Muscle layer of colon (tissue), 2 donors: ENCODE data around the gene KLHL41.
"Not testable (repeated sequence)": the region's sequence is repeated elsewhere in the genome, so short reads cannot be mapped to it uniquely, and the experiment has no call there.

ENCODE experiments used
- H3K27ac ChIP-seq: one replicate; pipeline ENCODE4 v1.7.0; 2013; ENCODE audit warnings: low read depth, mild to moderate bottlenecking, low read length, moderate library complexity
- H3K27me3 ChIP-seq, 2 donors: one replicate each; pipeline ENCODE4 v1.7.0; 2013; ENCODE audit warnings: low read length in 2 of 2, mild to moderate bottlenecking in 2 of 2; ENCODE audit not compliant: insufficient read depth in 2 of 2, control insufficient read depth in 1 of 2
- H3K36me3 ChIP-seq: one replicate; pipeline ENCODE4 v1.7.0; 2013; ENCODE audit warnings: mild to moderate bottlenecking, low read length; ENCODE audit not compliant: insufficient read depth
- H3K4me1 ChIP-seq: one replicate; pipeline ENCODE4 v1.7.0; 2013; ENCODE audit warnings: mild to moderate bottlenecking, low read length; ENCODE audit not compliant: insufficient read depth
- H3K4me3 ChIP-seq, 2 donors: one replicate each; pipeline ENCODE4 v1.7.0; 2013; ENCODE audit warnings: low read length in 2 of 2, low read depth in 1 of 2, mild to moderate bottlenecking in 1 of 2, moderate library complexity in 1 of 2
- H3K9ac ChIP-seq: one replicate; pipeline ENCODE4 v1.7.0; 2013; ENCODE audit warnings: low read length
- H3K9me3 ChIP-seq: one replicate; pipeline ENCODE4 v1.7.0; 2013; ENCODE audit warnings: mild to moderate bottlenecking, low read length
- donor health status: abdominal sarcoma.
- donor health status: Adenocarcinoma of cecum.

The KLHL41 gene

DNA sequence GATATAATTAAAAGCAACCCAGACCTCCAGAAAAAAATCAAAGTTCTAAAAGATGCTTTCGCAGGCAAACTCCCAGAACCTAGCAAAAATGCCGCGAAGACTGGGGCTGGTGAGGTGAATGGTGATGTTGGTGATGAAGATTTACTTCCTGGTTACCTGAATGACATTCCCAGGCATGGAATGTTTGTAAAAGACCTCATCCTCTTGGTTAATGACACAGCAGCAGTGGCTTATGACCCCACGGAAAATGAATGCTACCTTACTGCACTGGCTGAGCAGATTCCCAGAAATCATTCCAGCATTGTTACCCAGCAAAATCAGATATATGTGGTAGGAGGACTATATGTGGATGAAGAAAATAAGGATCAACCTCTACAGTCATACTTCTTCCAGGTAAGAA, 994 bp downstream of the KLHL41 start:
- Histone ChIP-seq H3K4me3 (no peak overlapping the region), H3K9ac (no peak overlapping the region), H3K36me3 (no peaks in the 10 kb centered on the region), H3K27ac (no peak overlapping the region), H3K9me3 (no peaks in the 10 kb centered on the region), H3K27me3 (no peaks in the 10 kb centered on the region), H3K4me1 (peaks cover 10% of the 10 kb centered on the region)

GRCh38 chr2:169511818-169512217, 2.3 kb downstream of the KLHL41 start:
- peaks cover 10% of the 10 kb centered on the region for H3K4me1 ChIP-seq
- no peaks in the 10 kb centered on the region for H3K9me3 ChIP-seq
- no peak overlapping the region for H3K4me3 ChIP-seq
- no peaks in the 10 kb centered on the region for H3K36me3 ChIP-seq
- H3K27me3 ChIP-seq: no peaks in the 10 kb centered on the region
- no peak overlapping the region for H3K9ac ChIP-seq
- no peak overlapping the region for H3K27ac ChIP-seq

DNA sequence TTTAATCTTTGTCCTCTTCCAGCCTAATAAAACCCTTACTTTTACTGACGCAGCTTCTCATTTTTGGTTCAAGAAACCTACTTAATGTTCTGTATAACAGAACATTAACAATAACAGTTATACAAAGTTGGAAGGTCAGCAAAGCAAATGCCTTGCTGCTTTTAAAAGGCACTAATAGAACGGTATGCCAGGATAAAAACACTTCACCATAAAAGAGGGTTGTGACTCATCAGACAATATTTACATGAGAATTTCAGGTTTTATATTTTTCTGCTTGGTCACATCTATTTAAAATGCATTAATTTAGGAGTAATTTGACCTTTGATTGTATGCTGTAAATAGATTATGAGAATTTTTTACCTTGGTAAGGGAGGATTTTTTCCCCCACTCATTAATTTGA, 3.0 kb downstream of the KLHL41 start:
- Histone ChIP-seq H3K4me1 (peaks cover 10% of the 10 kb centered on the region), H3K27me3 (no peaks in the 10 kb centered on the region), H3K27ac (no peak overlapping the region), H3K4me3 (no peak overlapping the region), H3K9me3 (no peaks in the 10 kb centered on the region), H3K36me3 (no peaks in the 10 kb centered on the region), H3K9ac (no peak overlapping the region)

GRCh38 chr2:169513094-169513493, 3.6 kb downstream of the KLHL41 start:
- Histone ChIP-seq H3K4me3 (no peak overlapping the region), H3K9ac (no peak overlapping the region), H3K36me3 (no peaks in the 10 kb centered on the region), H3K9me3 (no peaks in the 10 kb centered on the region), H3K4me1 (peaks cover 10% of the 10 kb centered on the region), H3K27me3 (no peaks in the 10 kb centered on the region), H3K27ac (no peak overlapping the region)

DNA sequence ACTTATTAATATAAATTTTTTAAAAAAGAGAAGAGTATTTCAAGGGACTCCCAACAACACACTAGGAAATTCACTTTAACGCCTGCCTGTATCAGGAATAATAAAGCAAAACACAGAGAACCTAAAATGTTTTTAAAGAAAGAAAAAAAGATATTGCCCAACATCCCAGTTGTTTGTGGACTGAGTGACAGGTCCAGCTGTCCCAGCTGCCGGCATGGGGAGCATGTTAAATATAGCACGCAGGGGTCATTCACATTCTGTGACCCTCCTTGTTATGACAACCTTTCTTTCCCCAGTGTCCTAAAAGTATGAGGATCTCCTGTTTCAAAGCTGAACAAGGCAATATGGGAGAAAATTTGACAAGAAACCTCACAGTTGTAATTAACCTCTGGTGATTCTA, 4.4 kb downstream of the KLHL41 start:
- Histone ChIP-seq H3K4me3 (no peak overlapping the region), H3K27ac (no peak overlapping the region), H3K4me1 (peaks cover 10% of the 10 kb centered on the region), H3K36me3 (no peaks in the 10 kb centered on the region), H3K9ac (no peak overlapping the region), H3K9me3 (no peaks in the 10 kb centered on the region), H3K27me3 (no peaks in the 10 kb centered on the region)

DNA sequence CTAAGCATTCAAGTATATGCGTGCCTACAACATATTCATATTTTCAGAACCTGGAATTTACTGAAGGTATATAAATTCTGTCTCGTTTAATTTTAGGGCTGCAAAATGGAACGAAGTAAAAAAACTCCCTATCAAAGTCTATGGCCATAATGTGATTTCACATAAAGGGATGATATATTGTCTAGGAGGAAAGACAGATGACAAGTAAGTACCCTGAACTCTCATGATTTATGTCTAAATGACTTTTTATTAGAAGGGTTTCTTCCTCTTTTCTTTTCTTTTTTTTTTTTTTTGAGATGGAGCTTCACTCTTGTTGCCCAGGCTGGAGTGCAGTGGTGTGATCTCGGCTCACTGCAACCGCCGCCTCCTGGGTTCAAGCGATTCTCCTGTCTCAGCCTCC, 5.3 kb downstream of the KLHL41 start:
- H3K27ac ChIP-seq, H3K4me1 ChIP-seq, H3K9ac ChIP-seq, H3K9me3 ChIP-seq, H3K4me3 ChIP-seq, H3K27me3 ChIP-seq, H3K36me3 ChIP-seq: not testable (repeated sequence)

DNA sequence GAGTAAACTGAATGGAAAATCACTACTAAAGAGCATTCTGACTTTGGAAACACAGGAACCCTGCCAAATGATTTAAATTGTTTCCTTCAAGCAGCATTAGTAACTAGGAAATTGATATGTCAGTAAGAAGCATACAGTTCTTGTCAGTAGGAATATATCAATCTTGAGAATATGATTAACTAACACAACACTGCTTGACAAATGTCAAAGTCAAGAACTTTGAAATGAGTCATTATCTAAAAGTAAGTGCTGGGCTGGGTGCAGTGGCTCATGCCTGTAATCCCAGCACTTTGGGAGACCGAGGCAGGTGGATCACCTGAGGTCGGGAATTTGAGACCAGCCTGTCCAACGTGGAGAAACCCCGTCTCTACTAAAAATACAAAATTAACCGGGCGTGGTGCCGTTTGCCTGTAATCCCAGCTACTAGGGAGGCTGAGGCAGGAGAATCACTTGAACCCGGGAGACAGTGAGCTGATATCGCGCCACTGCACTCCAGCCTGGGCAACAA, 7.0 kb downstream of the KLHL41 start:
- not testable (repeated sequence) for H3K4me1 ChIP-seq, H3K27ac ChIP-seq, H3K9me3 ChIP-seq

GRCh38 chr2:169520896-169521295, 11.4 kb downstream of the KLHL41 start:
- no peak overlapping the region for H3K4me3 ChIP-seq
- no peak overlapping the region for H3K27ac ChIP-seq
- no peaks in the 10 kb centered on the region for H3K4me1 ChIP-seq
- no peaks in the 10 kb centered on the region for H3K9me3 ChIP-seq
- no peak overlapping the region for H3K9ac ChIP-seq
- peaks cover 8% of the 10 kb centered on the region for H3K36me3 ChIP-seq
- H3K27me3 ChIP-seq: no peaks in the 10 kb centered on the region

More for the DNA sequence above, 7.0 kb downstream of the KLHL41 start:
- not testable (repeated sequence) for H3K27me3 ChIP-seq, H3K36me3 ChIP-seq, H3K9ac ChIP-seq, H3K4me3 ChIP-seq

GRCh38 chr2:169523681-169524080, 14.2 kb downstream of the KLHL41 start:
- Histone ChIP-seq H3K4me3 (no peak overlapping the region), H3K4me1 (no peaks in the 10 kb centered on the region), H3K9ac (no peak overlapping the region), H3K27ac (no peak overlapping the region), H3K27me3 (no peaks in the 10 kb centered on the region), H3K36me3 (peaks cover 8% of the 10 kb centered on the region), H3K9me3 (no peaks in the 10 kb centered on the region)

GRCh38 chr2:169525434-169525833, 15.9 kb downstream of the KLHL41 start:
- H3K36me3 ChIP-seq: peaks cover 8% of the 10 kb centered on the region
- no peak overlapping the region for H3K27ac ChIP-seq
- no peaks in the 10 kb centered on the region for H3K4me1 ChIP-seq
- no peaks in the 10 kb centered on the region for H3K27me3 ChIP-seq
- H3K4me3 ChIP-seq: no peak overlapping the region
- no peaks in the 10 kb centered on the region for H3K9me3 ChIP-seq
- H3K9ac ChIP-seq: no peak overlapping the region

DNA sequence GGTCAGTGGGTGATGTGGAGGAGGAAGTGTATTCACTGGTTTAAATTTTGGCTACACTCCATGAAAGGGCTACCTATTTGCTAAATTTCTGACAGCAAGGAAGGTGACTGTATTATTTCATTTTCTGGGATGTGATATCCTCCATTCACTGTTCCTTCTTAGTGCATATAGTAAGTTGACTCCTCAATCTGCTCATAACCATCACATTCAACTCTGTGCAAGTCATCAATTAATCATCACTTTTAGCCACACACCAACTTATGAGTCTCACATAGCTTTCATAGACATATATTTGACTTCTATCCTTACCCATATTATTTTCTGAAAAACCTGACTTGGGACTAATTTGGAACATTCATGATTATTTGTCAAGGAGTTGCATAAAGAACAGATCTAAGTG, 16.9 kb downstream of the KLHL41 start:
- Histone ChIP-seq H3K36me3 (peaks cover 8% of the 10 kb centered on the region), H3K4me3 (no peak overlapping the region), H3K27me3 (no peaks in the 10 kb centered on the region), H3K27ac (no peak overlapping the region), H3K4me1 (no peaks in the 10 kb centered on the region), H3K9me3 (no peaks in the 10 kb centered on the region), H3K9ac (no peak overlapping the region)

DNA sequence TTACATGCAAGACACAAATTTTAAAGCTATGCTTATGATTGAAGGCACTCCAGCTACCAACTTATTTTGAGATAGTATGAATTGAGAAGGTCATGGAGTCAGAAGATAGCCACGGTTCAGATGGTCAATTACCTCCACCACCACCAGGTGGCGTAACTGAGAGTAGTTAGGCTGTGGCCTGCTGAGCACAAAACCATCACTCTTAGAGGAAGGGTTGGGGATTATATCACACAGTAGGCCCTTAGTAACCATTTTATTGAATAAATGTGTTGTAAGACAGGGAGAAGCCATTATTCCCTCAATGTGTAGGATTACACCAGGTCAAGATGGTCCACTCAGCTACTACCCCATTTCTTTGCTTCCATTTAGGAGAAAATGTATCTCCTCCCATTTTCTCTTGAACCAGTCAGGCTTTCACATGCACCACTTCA, 18.8 kb downstream of the KLHL41 start:
- H3K27ac ChIP-seq: no peak overlapping the region

More for the DNA sequence above, 18.8 kb downstream of the KLHL41 start:
- Histone ChIP-seq H3K9me3 (no peaks in the 10 kb centered on the region), H3K27me3 (no peaks in the 10 kb centered on the region), H3K4me3 (no peak overlapping the region), H3K36me3 (peaks cover 8% of the 10 kb centered on the region), H3K9ac (no peak overlapping the region), H3K4me1 (no peaks in the 10 kb centered on the region)
